ENCODE results near the gene LARP4. TPM values are rescaled to one million over a fixed set of nuclear protein-coding genes. Genes with fewer than 3 reads are reported as not detected.
A peak's percentile ranks its signal among the peaks of the same experiment; 100 is the strongest.

LARP4 gene
- total and polyA plus RNA-seq, 9 of the 15 experiments (the other 6 are each of a cell fraction or from before 2014, with no cell fraction given), result 31.6 to 84.5 (median 52.4) TPM

- TF ChIP-seq MLLT1 (IDR thresholded peaks at IDR 0.05) (no peak), RNF219 (CRISPR knock-in tag; IDR thresholded peaks at IDR 0.05) (no peak), HOMEZ (CRISPR knock-in tag; IDR thresholded peaks at IDR 0.05) (no peak), TARDBP (IDR thresholded peaks at IDR 0.05) (no peak), NCOA4 (IDR thresholded peaks at IDR 0.05; ENCODE audit: partially characterized antibody) (no peak), ZNF589 (CRISPR knock-in tag; IDR thresholded peaks at IDR 0.05; ENCODE audit: low read depth) (0 out of 2 replicates have a peak, but pooled peaks have one; percentile 9), ZNF507 (tag; conservative IDR thresholded peaks at IDR 0.05) (no peak), NCOA2 (IDR thresholded peaks at IDR 0.05; ENCODE audit: partially characterized antibody in 2 of 2) (peak in 1 of 2 experiments; percentile 34), TCF3 (CRISPR knock-in tag; IDR thresholded peaks at IDR 0.05) (no peak), TCF7 (IDR thresholded peaks at IDR 0.05; ENCODE audit: borderline replicate concordance) (no peak), CXXC5 (CRISPR knock-in tag; IDR thresholded peaks at IDR 0.05) (no peak), KLF6 (CRISPR knock-in tag; IDR thresholded peaks at IDR 0.05; ENCODE audit: borderline replicate concordance) (no peak), ZNF280B (CRISPR knock-in tag; IDR thresholded peaks at IDR 0.05) (no peak), TEAD2 (tag; IDR thresholded peaks at IDR 0.05) (no peak), CHD4 (IDR thresholded peaks at IDR 0.05; ENCODE audit: insufficient read depth, insufficient replicate concordance, low read depth, low read length, poor library complexity, severe bottlenecking) (no peak), CCNT2 (IDR thresholded peaks at IDR 0.05; ENCODE audit: borderline replicate concordance, extremely low read depth, insufficient read length, low read depth, low read length) (no peak), ZNF384 (IDR thresholded peaks at IDR 0.05; ENCODE audit: low read depth, low read length) (peak; percentile 77), ZFP30 (CRISPR knock-in tag; IDR thresholded peaks at IDR 0.05; ENCODE audit: borderline replicate concordance) (no peak), KLF16 (IDR thresholded peaks at IDR 0.05) (no peak), ZFX (CRISPR knock-in tag; IDR thresholded peaks at IDR 0.05) (no peak), CBFA2T3 (IDR thresholded peaks at IDR 0.05) (no peak)
Measured at GRCh38 chr12:50400104-50400637, 514 bp upstream of the LARP4 start (continued).
